ENCODE results near the gene S100PBP. TPM values are rescaled to one million over a fixed set of nuclear protein-coding genes. Genes with fewer than 3 reads are reported as not detected.

The S100PBP gene
- total and polyA plus RNA-seq, 9 of the 15 experiments (the other 6 are each of a cell fraction or from before 2014, with no cell fraction given): 22.9 to 60.2 (median 32.9) TPM

- TF ChIP-seq, protein P1, sequence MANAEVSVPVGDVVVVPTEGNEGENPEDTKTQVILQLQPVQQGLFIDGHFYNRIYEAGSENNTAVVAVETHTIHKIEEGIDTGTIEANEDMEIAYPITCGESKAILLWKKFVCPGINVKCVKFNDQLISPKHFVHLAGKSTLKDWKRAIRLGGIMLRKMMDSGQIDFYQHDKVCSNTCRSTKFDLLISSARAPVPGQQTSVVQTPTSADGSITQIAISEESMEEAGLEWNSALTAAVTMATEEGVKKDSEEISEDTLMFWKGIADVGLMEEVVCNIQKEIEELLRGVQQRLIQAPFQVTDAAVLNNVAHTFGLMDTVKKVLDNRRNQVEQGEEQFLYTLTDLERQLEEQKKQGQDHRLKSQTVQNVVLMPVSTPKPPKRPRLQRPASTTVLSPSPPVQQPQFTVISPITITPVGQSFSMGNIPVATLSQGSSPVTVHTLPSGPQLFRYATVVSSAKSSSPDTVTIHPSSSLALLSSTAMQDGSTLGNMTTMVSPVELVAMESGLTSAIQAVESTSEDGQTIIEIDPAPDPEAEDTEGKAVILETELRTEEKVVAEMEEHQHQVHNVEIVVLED (CRISPR knock-in tag; IDR thresholded peaks at IDR 0.05): peak; percentile 71
- TF ChIP-seq TEAD2 (tag; IDR thresholded peaks at IDR 0.05): no peak
- TF ChIP-seq ESRRA (IDR thresholded peaks at IDR 0.05; ENCODE audit: borderline replicate concordance, low read depth): peak; percentile 82
- peak; percentile 97 for TF ChIP-seq SETDB1 (IDR thresholded peaks at IDR 0.05; ENCODE audit: low read length)
- TF ChIP-seq, protein P2, sequence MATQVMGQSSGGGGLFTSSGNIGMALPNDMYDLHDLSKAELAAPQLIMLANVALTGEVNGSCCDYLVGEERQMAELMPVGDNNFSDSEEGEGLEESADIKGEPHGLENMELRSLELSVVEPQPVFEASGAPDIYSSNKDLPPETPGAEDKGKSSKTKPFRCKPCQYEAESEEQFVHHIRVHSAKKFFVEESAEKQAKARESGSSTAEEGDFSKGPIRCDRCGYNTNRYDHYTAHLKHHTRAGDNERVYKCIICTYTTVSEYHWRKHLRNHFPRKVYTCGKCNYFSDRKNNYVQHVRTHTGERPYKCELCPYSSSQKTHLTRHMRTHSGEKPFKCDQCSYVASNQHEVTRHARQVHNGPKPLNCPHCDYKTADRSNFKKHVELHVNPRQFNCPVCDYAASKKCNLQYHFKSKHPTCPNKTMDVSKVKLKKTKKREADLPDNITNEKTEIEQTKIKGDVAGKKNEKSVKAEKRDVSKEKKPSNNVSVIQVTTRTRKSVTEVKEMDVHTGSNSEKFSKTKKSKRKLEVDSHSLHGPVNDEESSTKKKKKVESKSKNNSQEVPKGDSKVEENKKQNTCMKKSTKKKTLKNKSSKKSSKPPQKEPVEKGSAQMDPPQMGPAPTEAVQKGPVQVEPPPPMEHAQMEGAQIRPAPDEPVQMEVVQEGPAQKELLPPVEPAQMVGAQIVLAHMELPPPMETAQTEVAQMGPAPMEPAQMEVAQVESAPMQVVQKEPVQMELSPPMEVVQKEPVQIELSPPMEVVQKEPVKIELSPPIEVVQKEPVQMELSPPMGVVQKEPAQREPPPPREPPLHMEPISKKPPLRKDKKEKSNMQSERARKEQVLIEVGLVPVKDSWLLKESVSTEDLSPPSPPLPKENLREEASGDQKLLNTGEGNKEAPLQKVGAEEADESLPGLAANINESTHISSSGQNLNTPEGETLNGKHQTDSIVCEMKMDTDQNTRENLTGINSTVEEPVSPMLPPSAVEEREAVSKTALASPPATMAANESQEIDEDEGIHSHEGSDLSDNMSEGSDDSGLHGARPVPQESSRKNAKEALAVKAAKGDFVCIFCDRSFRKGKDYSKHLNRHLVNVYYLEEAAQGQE (IDR thresholded peaks at IDR 0.05; ENCODE audit: borderline replicate concordance): peak; percentile 100
- TF ChIP-seq, protein P2 (CRISPR knock-in tag; IDR thresholded peaks at IDR 0.05; ENCODE audit: low read depth): peak; percentile 38
- peak in 1 of 2 experiments; percentile 78; a peak in 2 of 4 replicates for TF ChIP-seq RCOR1 (IDR thresholded peaks at IDR 0.05; ENCODE audit: borderline replicate concordance in 1 of 2, low read depth in 2 of 2, low read length in 2 of 2)
- TF ChIP-seq RUNX1 (IDR thresholded peaks at IDR 0.05; ENCODE audit: low read depth): peak; percentile 16; the same call in 1 of the 2 replicates
- peak; percentile 95 for TF ChIP-seq ETV1 (tag; conservative IDR thresholded peaks at IDR 0.05; ENCODE audit: low read depth)
- TF ChIP-seq ZNF354B (CRISPR knock-in tag; IDR thresholded peaks at IDR 0.05): no peak
- TF ChIP-seq ZNF282 (CRISPR knock-in tag; IDR thresholded peaks at IDR 0.05): no peak; the same call in 1 of the 2 replicates
- peak; percentile 53 for TF ChIP-seq FUS (optimal IDR thresholded peaks at IDR 0.05; ENCODE audit: low read depth, low read length)
- TF ChIP-seq SIN3A (IDR thresholded peaks at IDR 0.05; ENCODE audit: borderline replicate concordance in 2 of 2, control insufficient read depth in 1 of 2, low read depth in 2 of 2, low read length in 2 of 2): peak; percentile 100
- peak; percentile 98 for TF ChIP-seq L3MBTL2 (IDR thresholded peaks at IDR 0.05)
- TF ChIP-seq CBX3 (IDR thresholded peaks at IDR 0.05; ENCODE audit: borderline replicate concordance in 1 of 2, low read length in 2 of 2): peak in 1 of 2 experiments; percentile 83; a peak in 2 of 3 replicates
- TF ChIP-seq, protein P3, sequence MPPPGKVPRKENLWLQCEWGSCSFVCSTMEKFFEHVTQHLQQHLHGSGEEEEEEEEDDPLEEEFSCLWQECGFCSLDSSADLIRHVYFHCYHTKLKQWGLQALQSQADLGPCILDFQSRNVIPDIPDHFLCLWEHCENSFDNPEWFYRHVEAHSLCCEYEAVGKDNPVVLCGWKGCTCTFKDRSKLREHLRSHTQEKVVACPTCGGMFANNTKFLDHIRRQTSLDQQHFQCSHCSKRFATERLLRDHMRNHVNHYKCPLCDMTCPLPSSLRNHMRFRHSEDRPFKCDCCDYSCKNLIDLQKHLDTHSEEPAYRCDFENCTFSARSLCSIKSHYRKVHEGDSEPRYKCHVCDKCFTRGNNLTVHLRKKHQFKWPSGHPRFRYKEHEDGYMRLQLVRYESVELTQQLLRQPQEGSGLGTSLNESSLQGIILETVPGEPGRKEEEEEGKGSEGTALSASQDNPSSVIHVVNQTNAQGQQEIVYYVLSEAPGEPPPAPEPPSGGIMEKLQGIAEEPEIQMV (tag; conservative IDR thresholded peaks at IDR 0.05; ENCODE audit: low read depth): no peak
- TF ChIP-seq NFRKB (IDR thresholded peaks at IDR 0.05; ENCODE audit: low read depth): no peak; the same call in none of the 2 replicates
- TF ChIP-seq HLTF (IDR thresholded peaks at IDR 0.05): 0 out of 2 replicates have a peak, but pooled peaks have one; percentile 46
These were observed at the start of gene S100PBP, which contains the start of gene YARS1 (continued) for GRCh38 chr1:32817159-32817814.

All from K562 (cell line).